KMS-11 (cell line): ENCODE data around the gene NCOA1.

Experiments used
- H2AFZ ChIP-seq: fragments of 200-600 bp; sonication (generic); 2 replicates; pipeline ENCODE4 v1.6.1; 2016; ENCODE audit warnings: antibody characterized with exemption, mixed run types, low read depth
- H3K27ac ChIP-seq: fragments of 200-600 bp; sonication (generic); 2 replicates; pipeline ENCODE4 v1.6.1; 2016; ENCODE audit warnings: mild to moderate bottlenecking, mixed run types
- H3K27me3 ChIP-seq: fragments of 200-600 bp; sonication (generic); 2 replicates; pipeline ENCODE4 v1.6.1; 2017; ENCODE audit warnings: mild to moderate bottlenecking, low read depth, mixed run types, moderate library complexity; ENCODE audit not compliant: insufficient read depth
- H3K36me3 ChIP-seq: fragments of 200-600 bp; sonication (generic); 2 replicates; pipeline ENCODE4 v1.6.1; 2017; ENCODE audit warnings: mild to moderate bottlenecking, mixed run types; ENCODE audit not compliant: insufficient read depth
- H3K4me1 ChIP-seq: fragments of 200-600 bp; sonication (generic); 2 replicates; pipeline ENCODE4 v1.6.1; 2016; ENCODE audit warnings: mild to moderate bottlenecking, low read depth, mixed run types; ENCODE audit not compliant: poor library complexity, severe bottlenecking
- H3K4me2 ChIP-seq: fragments of 200-600 bp; sonication (generic); 2 replicates; pipeline ENCODE4 v1.7.0; 2016; ENCODE audit warnings: mild to moderate bottlenecking, mixed run types
- H3K4me3 ChIP-seq: fragments of 200-600 bp; sonication (generic); IDR thresholded peaks from 2 replicates; pipeline ENCODE4 v1.6.1; 2017; ENCODE audit warnings: low read depth, low read length, mixed read lengths; ENCODE audit not compliant: insufficient read depth
- H3K79me2 ChIP-seq: fragments of 200-600 bp; sonication (generic); 2 replicates; pipeline ENCODE4 v1.6.1; 2016; ENCODE audit warnings: low read depth, mixed run types; ENCODE audit not compliant: insufficient read depth
- H3K9ac ChIP-seq: fragments of 200-600 bp; sonication (generic); 2 replicates; pipeline ENCODE4 v1.6.1; 2016; ENCODE audit warnings: mild to moderate bottlenecking, mixed run types
- H4K20me1 ChIP-seq: fragments of 200-600 bp; sonication (generic); 2 replicates; pipeline ENCODE4 v1.6.1; 2016; ENCODE audit warnings: mild to moderate bottlenecking, mixed run types; ENCODE audit not compliant: insufficient read depth
- TF ChIP-seq, protein P1 (sequence below): fragments of 200-600 bp; sonication (generic); conservative IDR thresholded peaks from 2 replicates; pipeline ENCODE4 v1.6.1; 2017; ENCODE audit warnings: low read depth, mild to moderate bottlenecking, antibody characterized with exemption, low read length, moderate library complexity, mixed read lengths

NCOA1 gene

DNA sequence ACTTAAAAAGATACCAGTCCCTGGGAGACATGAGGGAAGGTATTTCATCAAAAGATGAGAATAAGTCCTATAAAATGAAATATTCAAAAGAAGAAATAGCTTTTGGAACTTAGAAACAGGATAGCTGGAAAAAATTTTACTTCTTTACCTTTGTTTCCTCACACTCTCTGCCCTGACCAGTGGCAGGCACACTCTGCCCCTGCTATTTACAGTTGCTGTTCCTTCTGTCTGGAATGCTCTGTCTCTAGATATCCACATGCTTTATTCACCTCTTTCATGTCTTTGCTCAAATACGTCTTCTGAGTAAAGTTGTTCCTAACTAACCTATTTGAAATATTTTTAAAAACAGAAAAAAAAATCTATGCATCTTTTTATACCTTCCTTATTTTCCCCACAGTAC lies 176.5 kb downstream of the NCOA1 start:
- Histone ChIP-seq H2AFZ (no peak overlapping the region), H3K79me2 (no peaks in the 10 kb centered on the region), H4K20me1 (no peaks in the 10 kb centered on the region), H3K4me2 (no peak overlapping the region), H3K27me3 (no peaks in the 10 kb centered on the region), H3K36me3 (no peaks in the 10 kb centered on the region), H3K27ac (no peak overlapping the region), H3K4me3 (no peak overlapping the region), H3K4me1 (no peaks in the 10 kb centered on the region), H3K9ac (no peak overlapping the region)
- TF ChIP-seq, protein P1, sequence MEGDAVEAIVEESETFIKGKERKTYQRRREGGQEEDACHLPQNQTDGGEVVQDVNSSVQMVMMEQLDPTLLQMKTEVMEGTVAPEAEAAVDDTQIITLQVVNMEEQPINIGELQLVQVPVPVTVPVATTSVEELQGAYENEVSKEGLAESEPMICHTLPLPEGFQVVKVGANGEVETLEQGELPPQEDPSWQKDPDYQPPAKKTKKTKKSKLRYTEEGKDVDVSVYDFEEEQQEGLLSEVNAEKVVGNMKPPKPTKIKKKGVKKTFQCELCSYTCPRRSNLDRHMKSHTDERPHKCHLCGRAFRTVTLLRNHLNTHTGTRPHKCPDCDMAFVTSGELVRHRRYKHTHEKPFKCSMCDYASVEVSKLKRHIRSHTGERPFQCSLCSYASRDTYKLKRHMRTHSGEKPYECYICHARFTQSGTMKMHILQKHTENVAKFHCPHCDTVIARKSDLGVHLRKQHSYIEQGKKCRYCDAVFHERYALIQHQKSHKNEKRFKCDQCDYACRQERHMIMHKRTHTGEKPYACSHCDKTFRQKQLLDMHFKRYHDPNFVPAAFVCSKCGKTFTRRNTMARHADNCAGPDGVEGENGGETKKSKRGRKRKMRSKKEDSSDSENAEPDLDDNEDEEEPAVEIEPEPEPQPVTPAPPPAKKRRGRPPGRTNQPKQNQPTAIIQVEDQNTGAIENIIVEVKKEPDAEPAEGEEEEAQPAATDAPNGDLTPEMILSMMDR = no peak

DNA sequence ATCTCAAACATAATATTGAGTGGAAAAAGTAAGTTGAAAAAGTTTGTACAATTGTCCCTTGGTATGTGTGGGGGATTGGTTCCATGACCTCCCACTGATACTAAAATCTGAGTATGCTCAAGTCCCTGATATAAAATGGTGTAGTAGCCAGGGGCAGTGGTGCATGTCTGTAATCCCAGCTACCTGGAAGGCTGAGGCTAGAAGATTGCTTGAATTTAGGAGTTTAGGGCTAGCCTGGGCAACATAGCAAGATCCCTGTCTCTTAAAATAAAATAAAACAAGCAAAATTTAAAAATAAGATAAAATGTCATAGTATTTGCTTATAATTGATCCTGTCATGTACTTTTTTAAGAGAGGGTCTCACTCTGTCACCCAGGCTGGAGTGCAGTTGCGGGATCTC lies 180.2 kb downstream of the NCOA1 start:
- no peak overlapping the region for H3K27ac ChIP-seq
- no peak overlapping the region for H2AFZ ChIP-seq
- no peaks in the 10 kb centered on the region for H3K4me1 ChIP-seq
- no peaks in the 10 kb centered on the region for H3K79me2 ChIP-seq
- H3K4me3 ChIP-seq = no peak overlapping the region
- H3K27me3 ChIP-seq = no peaks in the 10 kb centered on the region
- no peaks in the 10 kb centered on the region for H4K20me1 ChIP-seq
- no peak overlapping the region for H3K4me2 ChIP-seq
- TF ChIP-seq, protein P1 = no peak
- H3K9ac ChIP-seq = no peak overlapping the region
- no peaks in the 10 kb centered on the region for H3K36me3 ChIP-seq

GRCh38 chr2:24672589-24672988 lies 181.5 kb downstream of the NCOA1 start:
- no peak overlapping the region for H2AFZ ChIP-seq
- no peak overlapping the region for H3K4me2 ChIP-seq
- no peaks in the 10 kb centered on the region for H3K27me3 ChIP-seq
- no peak overlapping the region for H3K4me3 ChIP-seq
- H3K79me2 ChIP-seq = no peaks in the 10 kb centered on the region
- TF ChIP-seq, protein P1 = no peak
- H3K36me3 ChIP-seq = no peaks in the 10 kb centered on the region
- no peak overlapping the region for H3K9ac ChIP-seq
- no peak overlapping the region for H3K27ac ChIP-seq
- H4K20me1 ChIP-seq = no peaks in the 10 kb centered on the region
- no peaks in the 10 kb centered on the region for H3K4me1 ChIP-seq

- Histone ChIP-seq H3K9ac (no peak overlapping the region), H3K27me3 (no peaks in the 10 kb centered on the region), H3K4me2 (no peak overlapping the region), H3K4me3 (no peak overlapping the region), H3K79me2 (no peaks in the 10 kb centered on the region), H3K36me3 (no peaks in the 10 kb centered on the region), H2AFZ (no peak overlapping the region), H3K4me1 (no peaks in the 10 kb centered on the region), H4K20me1 (no peaks in the 10 kb centered on the region), H3K27ac (no peak overlapping the region)
- TF ChIP-seq, protein P1 = no peak
These were observed 184.3 kb downstream of the NCOA1 start for GRCh38 chr2:24675338-24675737.
